ENCODE measurements around the gene IER2. TPM values are rescaled to one million over a fixed set of nuclear protein-coding genes. Genes with fewer than 3 reads are reported as not detected.
A peak's percentile ranks its signal among the peaks of the same experiment; 100 is the strongest.

IER2 gene, protein sequence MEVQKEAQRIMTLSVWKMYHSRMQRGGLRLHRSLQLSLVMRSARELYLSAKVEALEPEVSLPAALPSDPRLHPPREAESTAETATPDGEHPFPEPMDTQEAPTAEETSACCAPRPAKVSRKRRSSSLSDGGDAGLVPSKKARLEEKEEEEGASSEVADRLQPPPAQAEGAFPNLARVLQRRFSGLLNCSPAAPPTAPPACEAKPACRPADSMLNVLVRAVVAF
- 19.0 and 31.2 TPM in 2 replicates for total RNA-seq

DNA sequence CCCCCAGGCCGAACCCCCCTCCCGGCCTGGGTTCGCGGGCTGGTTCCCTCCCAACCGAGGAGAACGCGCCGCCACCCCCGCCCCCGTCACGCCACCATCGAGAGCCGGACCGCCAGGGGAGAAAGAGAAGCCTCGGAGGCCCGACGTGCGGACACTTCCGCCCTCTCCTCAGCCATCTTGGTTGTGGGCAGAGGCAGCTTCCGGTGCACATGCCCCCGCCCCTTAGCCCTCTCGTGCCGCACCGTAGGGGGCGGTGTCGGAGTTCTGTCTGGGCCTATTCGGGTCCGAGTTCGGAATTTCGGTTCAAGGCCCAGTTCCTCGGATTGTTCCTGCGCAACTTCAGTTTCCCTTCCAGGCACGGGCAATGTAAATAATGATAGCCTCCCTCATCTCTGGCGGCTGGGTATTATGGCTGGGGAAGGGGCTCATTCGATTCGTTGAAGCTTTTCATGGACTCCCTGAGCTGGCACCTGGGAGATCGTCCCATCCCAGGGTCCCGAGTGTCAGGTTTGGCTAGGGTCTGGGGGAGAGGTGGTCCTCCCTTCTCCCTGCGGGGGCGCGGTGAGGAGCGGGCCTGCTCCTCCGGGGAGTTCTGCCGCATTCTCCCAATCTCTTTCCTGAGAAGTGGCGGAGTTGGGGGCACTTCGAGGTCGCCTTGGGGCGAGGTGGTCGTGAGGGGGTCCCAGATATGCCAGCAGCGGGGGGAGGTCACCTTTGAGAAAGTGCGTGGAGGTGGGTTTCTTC, at the start of gene IER2, which contains the start of gene STX10:
IER2 (plus strand) TSS at position 225 of the 744 bp plus-strand sequence. CDS start 2,776 bp downstream, outside the sequence.
STX10 (minus strand) TSS at position 189 of the 744 bp plus-strand sequence. CDS start 202 bp downstream, outside the sequence.
- DNase-seq (ENCODE audit: low read depth in 2 of 2) = peak; percentile 98 to 99

DNA sequence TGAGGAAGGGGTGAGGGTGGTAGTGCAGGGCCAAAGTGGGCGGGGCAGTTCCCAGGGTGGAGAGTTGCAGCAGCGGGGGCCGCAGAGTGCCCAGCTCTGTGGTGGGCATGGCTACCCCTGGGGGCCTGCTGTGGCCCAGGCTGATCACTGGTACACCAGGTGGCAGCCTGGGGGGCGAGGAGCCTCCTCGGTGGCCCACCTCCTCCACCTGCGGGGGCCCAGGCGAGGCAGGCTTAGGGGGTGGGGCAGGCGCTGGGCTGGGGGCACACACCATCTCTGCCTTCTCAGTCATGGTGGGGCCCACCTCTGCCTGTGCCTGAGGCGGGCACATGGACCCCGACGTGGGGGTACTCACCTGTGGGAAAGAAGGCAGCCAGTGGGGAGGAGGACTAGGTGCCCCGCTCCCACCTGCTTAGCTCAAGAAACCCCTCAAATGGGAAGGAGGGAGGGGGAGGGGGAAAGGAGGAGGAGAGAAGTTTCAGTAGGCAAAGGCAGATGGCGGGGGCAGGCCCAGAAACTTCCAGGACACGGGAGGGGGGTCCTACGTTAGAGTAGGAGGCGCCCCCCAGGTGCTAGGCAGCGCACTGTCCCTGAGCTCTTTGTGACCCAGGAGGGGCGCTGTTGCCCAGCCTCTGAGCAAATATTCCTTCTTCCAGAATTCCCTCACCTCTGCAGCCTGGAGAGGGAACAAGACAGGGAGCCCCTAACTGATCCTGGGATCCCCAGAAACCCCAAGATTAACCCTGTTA, 49.2 kb upstream of the IER2 start:
- peak; percentile 70 to 76 for DNase-seq (ENCODE audit: low read depth in 2 of 2)

DNA sequence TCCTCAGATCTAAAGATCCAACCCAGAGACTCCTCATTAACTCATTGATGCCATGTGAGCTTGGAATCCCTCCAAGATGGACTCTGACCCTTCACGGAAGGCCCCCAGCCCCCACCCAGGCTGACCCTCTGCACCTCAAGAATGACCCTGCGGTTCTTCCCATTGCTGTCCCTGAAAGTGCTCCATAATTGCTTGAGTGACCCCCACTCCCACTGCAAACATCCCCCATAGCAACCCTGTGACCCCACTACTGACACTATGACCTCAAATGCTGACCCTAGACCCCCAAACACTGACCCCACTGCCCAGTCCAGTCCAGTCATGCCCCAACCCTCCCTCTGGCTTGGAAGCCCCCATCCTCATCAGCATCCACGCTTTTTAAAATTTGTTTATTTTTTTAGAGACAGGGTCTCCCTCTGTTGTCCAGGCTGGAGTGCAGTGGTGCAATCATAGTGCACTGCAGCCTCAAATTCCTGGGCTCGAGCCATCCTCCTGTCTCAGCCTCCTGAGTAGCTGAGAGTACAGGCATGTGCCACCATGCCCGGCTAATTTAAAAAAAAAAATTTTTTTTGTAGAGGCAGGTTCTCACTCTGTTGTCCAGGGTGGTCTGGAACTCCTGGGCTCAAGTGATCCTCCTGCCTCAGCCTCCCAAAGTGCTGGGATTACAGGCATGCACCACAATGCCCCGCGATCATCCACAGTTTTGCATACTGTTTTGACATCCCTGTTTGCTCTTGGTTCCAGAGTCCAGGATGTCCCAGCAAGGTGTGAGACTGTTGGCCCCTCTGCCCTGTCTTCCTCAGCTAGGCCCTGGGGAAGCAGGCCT, 48.4 kb upstream of the IER2 start:
- no peak for DNase-seq (ENCODE audit: low read depth in 2 of 2)

DNA sequence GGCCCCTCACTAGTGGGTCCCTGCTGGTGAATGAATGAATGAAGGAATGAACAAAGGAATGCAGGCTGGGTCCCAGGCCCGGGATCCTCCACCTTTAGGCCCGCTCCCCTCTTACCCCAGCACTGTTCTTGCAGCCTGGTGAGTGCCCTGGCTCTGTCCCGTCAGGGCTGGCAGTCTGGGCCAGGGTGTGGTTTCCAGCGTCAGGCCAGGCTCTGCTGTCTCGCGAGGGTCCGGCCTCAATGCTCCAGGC, 47.9 kb upstream of the IER2 start:
- no peak for DNase-seq (ENCODE audit: low read depth in 2 of 2)

DNA sequence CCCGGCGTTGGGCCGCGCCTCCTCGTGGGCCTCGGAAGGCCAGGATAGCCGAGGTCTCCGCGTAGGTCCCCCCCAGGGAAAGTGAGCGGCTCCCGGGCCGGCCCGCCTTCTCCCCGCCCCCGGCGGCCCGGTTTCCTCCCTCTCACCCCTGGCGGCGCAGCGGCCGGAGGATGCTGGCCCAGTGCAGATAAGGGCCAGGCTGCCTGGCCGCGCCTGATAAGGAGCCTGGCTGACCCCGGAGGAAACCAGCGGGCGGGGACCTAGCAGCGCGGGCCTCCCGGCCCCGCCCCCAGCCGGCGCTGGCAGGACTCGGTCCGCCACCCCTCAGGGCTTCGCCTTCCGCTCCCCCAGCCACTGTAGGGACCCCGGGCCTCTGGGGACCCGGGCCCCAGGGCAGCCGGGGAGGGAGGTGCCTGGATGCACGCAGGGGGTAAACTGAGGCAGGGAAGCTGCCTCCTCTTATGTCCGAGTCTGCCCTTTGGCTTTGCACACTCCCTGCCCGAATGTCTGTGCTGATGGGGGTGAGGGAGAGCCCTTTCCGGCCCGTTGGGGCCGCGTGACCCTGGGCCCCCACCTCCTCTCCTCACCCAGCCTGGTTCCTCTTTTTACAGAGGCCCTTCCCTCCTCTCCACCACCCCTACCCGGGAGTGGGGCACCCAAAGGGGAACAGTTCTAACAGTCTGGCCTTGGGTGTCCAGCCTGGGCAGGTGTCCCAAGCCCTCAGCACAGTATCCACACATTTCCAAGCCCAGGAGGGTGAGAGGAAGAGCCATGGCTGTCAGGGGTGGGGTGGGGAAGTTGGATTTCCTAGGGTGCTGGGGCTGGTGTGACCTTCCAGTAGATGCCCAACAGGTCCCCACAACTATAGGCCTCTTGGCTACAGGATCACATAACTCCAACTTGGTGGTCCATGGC, 47.3 kb upstream of the IER2 start, which contains the start of gene LYL1:
LYL1 (minus strand) TSS at position 193 of the 915 bp plus-strand sequence. CDS start 1,687 bp downstream, outside the sequence.
- DNase-seq (ENCODE audit: low read depth in 2 of 2) = peak; percentile 94 to 97

DNA sequence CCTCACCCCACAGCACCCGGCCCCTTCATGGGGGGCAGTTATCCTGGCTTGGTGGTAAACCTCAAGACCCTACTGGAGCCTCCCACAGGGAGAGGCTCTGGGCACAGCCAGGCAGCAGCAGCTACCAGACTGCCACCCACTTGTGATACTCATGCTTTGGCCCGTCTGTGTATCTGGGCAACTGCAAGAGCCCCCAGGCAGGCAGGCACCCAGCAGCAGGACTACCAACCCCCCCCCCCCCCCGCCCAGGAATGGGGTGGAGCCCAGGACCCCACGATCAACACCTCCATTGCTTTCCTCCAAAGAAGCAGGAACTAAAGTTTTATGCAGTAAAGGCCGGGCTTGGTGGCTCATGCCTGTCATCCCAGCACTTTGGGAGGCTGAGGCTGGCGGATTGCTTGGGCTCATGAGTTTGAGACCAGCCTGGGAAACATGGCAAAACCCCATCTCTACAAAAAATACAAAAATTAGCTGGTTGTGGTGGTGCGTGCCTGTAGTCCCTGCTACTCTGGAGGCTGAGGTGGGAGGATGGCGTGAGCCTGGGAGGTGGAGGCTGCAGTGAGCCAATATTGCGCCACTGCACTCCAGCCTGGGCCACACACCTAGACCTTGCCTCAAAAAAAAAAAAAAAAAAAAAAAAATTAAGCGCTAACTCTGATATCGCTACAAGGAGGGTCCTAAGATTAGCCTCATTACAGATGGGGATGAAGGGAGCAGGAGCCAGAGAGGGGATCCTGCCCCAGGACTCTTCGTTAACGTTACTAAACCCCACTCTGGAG, 46.4 kb upstream of the IER2 start:
- DNase-seq (ENCODE audit: low read depth in 2 of 2) = no peak

DNA sequence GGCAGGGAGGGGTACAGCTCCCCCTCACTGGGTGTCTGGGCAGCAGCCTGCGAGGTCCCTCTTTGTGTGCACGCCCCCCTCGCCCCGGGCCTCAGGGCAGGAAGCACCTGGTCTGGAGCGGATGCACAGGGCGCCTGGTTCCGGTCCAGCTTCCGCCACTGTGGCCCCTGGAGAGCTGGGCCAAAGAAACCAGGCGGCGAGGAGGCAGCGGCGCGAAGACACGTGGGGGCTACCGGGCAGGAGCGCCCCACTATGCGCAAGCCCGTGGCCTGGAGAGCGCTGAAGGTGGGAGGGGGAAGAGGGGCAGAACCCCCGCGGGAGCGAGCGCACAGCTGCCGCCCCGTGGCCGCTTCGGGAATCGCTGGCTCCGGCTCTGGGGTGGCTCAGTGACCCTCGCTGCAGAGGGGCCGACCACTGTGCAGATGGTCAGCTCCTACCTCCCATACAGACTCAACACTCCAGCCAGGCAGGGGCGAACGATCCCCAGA, 45.8 kb upstream of the IER2 start:
- DNase-seq (ENCODE audit: low read depth in 2 of 2) = peak; percentile 93

DNA sequence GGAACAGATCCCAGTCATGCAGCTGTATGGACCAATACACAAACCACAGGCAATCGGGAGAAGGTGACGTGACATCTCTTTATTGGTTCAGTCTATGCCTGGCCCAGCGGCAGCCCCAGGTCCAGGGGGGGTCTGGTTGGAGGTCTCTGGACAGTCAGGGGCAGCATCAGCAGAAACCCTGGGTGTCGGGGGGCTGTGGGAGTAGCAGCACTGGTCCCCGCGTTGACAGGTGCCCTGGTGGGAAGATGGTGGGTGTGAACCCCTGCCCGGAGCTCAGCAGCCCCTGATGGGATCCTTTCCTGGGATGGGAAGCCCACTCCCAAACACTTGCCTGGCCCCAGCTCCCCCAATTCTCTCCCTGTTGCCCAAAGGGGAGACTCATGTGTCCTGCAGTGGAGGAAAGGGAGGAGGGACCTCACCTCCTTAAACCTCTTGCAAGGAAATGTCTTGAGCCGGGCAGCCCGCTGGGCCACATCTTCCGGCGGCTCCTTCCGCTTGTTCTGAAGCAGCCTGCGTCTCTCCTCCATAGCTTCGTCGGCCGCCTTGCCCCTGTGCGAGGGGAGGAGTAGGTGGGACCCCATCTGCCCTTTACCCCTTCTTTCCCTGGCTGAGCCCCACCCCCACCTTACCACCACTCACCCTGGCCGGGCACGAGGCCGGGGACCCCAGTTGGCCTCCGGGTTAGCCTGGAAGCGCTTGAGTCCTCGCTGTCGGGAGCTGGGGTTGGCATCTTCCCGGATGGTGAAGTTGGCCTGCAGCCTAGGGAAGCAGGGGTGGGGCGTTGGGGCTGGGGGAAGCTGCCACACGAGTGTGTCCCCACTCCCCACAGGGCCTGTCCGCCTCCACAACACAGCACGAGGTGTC, 45.1 kb upstream of the IER2 start:
- no peak for DNase-seq (ENCODE audit: low read depth in 2 of 2)

DNA sequence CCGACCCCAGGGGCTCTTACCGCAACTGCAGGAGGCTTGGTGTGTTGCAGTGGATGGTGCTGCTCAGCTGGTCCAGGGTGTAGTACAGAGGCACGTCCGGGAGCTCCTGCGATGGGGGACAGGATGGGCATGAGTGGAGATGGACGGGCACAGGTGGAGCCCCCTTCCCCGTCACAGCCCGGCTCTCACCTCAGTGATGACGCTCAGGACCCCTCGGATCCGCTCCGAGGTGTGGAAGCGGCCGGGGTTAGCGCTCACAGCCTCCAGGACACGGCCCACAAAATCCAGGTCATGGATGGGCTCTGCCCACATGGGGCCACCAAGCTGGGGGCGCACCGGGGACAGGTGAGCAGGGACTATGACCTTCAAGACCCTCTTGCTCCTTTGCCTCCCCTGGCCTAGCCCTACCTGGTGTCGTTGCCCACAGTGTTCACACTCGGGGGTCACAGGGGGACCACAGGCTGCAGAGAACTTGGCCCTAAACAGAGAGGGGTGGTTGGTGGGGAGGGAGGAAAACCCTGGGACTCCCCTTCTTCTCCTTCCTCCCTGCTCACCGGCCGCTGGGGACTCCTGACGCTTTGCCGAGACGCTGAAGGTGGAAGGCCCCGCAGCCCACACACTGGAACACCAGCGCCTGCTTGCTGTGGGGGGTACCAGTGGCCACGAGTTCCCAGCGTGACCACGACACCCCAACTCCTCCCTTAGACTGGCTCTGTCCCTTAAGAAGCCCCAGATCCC, 40.7 kb upstream of the IER2 start:
- DNase-seq (ENCODE audit: low read depth in 2 of 2) = no peak

DNA sequence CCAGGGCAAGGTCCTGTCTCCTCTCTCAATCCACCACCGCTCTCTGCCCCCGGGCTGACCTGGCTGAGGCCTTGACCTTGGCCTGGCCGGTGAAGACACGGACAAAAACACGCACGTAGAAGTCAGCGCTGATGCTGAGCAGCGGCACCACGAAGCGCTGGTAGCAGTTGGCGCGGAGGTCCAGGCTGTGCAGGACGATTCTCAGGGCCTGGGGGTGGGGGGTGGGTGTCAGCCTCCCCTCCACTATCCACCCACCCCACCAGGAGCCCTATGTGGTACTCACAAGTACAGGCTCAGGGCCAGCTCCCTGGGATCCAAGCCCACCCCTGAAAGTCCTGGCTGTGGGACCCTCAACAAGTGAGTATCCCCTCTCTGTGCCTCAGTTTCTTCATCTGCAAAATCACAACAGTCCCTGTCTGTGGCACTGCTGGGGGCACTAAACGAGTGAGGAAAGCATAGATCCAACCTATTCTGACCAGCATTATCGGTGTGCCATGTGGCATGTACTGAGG, 40.1 kb upstream of the IER2 start:
- no peak for DNase-seq (ENCODE audit: low read depth in 2 of 2)

DNA sequence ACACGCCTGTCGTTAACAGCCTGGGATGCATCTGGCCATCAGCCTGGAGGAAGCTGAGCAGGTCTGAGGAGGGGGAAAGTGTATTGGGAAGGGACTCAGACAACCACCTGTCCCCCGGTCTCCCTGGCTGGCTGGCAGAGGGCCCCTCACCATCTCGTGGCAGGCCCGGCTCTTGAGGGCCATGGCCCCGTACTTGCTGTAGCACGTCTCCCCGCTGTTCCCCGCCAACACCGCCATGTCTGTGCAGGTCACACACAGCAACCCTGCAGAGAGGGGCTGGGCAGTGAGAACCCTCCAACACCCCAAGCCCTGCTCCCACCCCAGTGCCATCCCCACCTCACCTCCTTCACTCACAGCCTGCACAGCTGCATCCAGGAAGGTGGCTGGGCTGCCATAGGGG, 37.7 kb upstream of the IER2 start:
- DNase-seq (ENCODE audit: low read depth in 2 of 2) = no peak

DNA sequence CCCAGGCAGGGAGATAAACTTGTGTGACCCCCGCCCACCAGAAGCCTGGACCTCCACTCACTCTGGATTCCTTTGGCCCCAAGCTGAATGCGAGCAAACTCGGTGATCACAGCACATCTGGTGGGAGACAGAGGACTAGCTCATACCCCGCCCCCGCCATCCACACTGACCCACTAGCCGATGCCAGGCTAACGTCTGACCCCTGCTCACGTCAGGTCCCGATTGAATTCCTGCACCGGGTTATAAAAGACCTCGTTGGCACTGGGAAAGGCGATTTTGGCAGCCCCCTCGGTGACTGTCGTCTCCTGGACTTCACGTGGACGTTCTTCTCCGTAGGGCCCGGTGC, 34.3 kb upstream of the IER2 start:
- DNase-seq (ENCODE audit: low read depth in 2 of 2) = no peak

DNA sequence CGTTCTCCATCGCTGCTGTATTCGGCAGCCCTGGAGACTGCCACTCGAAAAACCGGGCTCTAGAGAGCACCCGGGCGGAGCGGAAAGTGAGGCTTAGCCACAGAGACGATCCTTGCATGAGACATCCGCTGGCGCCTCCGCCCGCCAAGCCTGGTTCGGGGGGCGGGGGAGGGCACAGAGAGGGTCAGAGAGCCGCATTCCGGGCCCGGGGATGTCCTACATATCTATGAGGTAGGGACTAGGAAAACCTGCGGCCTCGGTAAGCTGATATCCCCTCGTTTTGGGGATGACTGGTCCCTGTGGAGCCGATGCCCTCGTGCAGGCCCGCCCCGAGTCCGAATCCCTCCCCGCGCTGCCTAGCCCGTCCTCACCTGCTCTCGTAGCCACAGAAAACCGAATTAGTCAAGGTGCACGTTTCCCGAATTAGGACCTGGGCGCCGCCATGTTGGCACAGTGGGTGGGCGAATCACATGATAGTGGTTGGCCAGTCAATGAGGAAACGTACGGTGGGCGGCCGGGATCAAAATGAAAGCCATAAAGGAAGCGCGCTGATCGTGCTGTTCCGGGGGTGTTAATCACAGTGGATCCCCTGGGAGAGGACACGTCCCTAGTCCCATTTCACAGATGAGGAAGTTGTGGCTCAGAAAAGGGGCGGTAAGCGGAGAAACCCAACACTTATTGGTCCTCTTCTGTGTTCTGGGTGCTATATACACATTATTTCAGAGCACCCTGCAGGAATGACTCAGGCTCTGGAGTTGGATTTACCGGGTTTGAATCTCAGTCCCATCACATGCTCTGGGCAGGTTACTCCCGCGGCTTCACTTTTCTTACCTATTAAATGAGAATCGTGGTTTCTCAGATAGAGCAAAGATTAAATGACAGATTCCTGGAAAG, 33.7 kb upstream of the IER2 start, which contains the start of gene TRMT1:
TRMT1 (minus strand) TSS at position 459 of the 894 bp plus-strand sequence; CDS start at position 118, 341 bp downstream.
- DNase-seq (ENCODE audit: low read depth in 2 of 2) = peak; percentile 95 to 96

DNA sequence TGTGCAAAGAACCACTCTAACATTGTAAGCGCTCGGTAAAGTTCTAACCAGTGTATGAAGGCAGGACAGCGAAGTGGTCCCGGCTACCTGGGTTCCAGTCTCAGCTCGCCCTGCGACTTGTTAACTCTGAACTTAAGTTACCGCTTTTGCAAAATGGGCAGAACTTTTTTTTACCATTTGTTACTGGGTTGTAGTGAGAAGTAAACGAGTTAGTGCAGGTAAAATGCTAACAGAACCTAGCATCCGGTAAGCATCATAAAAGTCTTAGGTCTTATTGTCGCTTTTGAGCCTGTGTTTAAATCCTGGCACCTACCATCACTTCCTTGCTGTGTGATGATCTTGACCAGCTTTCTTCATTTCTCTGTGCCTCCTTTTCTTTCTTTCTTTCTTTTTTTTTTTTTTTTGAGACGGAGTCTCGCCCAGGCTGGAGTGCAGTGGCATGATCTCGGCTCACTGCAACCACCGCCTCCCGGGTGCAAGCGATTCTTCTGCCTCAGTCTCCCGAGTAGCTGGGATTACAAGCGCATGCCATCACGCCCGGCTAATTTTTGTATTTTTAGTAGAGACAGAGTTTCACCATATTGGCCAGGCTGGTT, 32.9 kb upstream of the IER2 start:
- no peak for DNase-seq (ENCODE audit: low read depth in 2 of 2)

DNA sequence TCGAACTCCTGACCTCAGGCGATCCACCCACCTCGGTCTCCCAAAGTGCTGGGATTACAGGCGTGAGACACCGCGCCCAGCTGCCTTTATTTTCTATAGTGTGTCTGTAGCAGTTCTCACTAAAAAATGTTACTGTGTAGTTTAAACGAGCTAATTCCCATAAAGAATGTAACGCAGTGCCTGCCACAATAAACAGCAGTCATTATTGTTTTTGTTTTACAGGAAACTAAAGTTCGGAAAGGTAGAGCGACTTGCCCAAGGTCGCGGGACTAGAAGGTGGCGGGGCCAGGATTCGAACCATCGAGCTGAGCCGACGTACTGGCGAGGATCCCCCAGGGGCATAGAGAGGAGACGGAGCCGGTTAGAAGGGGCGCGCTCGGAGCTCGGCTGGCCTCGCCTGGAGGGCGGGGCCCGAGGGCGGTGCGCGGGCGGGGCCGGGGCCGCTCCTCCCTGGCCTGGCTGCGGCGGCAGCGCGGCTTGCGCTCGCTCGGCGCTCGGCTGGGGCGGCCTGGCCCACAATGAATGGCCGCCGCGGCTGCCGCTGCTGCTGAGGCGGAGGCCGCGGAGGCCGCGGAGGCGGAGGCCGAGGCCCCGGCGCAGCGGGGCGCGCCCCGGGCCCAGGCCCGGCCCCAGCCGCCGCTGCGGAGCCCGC, 32.3 kb upstream of the IER2 start, which contains the start of gene NACC1:
NACC1 (plus strand) TSS at position 493 of the 652 bp plus-strand sequence. CDS start 16,944 bp downstream, outside the sequence.
- DNase-seq (ENCODE audit: low read depth in 2 of 2) = peak; percentile 90 to 93
